ENCODE measurements around the gene TFDP1. TPM values are rescaled to one million over a fixed set of nuclear protein-coding genes. Genes with fewer than 3 reads are reported as not detected.
A peak's percentile ranks its signal among the peaks of the same experiment; 100 is the strongest.

TFDP1 gene
- total and polyA plus RNA-seq, 2 of the 4 experiments (the other 2 are of a cell fraction): 59.3 to 97.0 TPM

- 76% methylated on average over 11 of the region's 16 CpGs; no CpG with 5 or more reads in 1 of the 2 experiments for WGBS, 2 experiments (ENCODE audit: extremely low coverage in 2 of 2, insufficient read length in 1 of 2)
- Histone ChIP-seq H2BK20ac (ENCODE audit: low read depth, low read length) (no peak overlapping the region), H2AFZ (replicated peaks; ENCODE audit: low read length, poor library complexity) (no peak overlapping the region), H3K18ac (ENCODE audit: low read depth, low read length) (peak overlapping the region; percentile 74; the same call in 1 of the 2 replicates), H3K4me1 (ENCODE audit: control insufficient read depth, insufficient read depth, low read length) (peaks cover 13% of the 10 kb centered on the region), H3K36me3 (ENCODE audit: control insufficient read depth, insufficient read depth, low read length) (peaks cover 41% of the 10 kb centered on the region), H2BK15ac (ENCODE audit: low read depth, low read length) (no peak overlapping the region), H3K27ac (ENCODE audit: insufficient read depth, low read length) (peak overlapping the region; percentile 57; the same call in 1 of the 2 replicates), H3K27me3 (ENCODE audit: control insufficient read depth, insufficient read depth, low read length) (no peaks in the 10 kb centered on the region), H3K9me1 (ENCODE audit: insufficient read depth, low read length) (peaks cover 20% of the 10 kb centered on the region), H3K4ac (ENCODE audit: low read depth, low read length) (0 out of 2 replicates have a peak overlapping the region, but pooled peaks have one; percentile 43), H3K14ac (replicated peaks; ENCODE audit: low read depth, low read length) (no peak overlapping the region), H3K9ac (ENCODE audit: low read depth, low read length) (no peak overlapping the region), H3K79me1 (ENCODE audit: low read depth in 1 of 2, low read length in 2 of 2) (peaks cover 23 to 86% of the 10 kb centered on the region in 2 experiments), H4K8ac (ENCODE audit: low read depth in 2 of 2, low read length in 2 of 2) (no peak overlapping the region), H2BK120ac (ENCODE audit: low read depth, low read length) (0 out of 2 replicates have a peak overlapping the region, but pooled peaks have one; percentile 4), H2AK5ac (ENCODE audit: low read depth, low read length) (peak overlapping the region; percentile 51; the same call in 1 of the 2 replicates), H4K20me1 (ENCODE audit: insufficient read depth, low read length) (peaks cover 64% of the 10 kb centered on the region), H4K91ac (ENCODE audit: insufficient read depth, low read depth, low read length) (peak overlapping the region; percentile 57; the same call in 1 of the 2 replicates), H2BK5ac (ENCODE audit: low read depth, low read length, poor library complexity, severe bottlenecking) (no peak overlapping the region), H4K5ac (ENCODE audit: low read depth, low read length) (peak overlapping the region; percentile 55; the same call in 1 of the 2 replicates), H2AK9ac (replicated peaks; ENCODE audit: low read depth, low read length, poor library complexity) (no peak overlapping the region), H3K23ac (ENCODE audit: low read depth, low read length) (no peak overlapping the region), H3K56ac (ENCODE audit: extremely low read depth, insufficient read depth, low read length) (no peak overlapping the region; the same call in 1 of the 2 replicates), H3K4me3 (ENCODE audit: insufficient read depth, low read depth, low read length) (no peak overlapping the region), H3K9me3 (ENCODE audit: control insufficient read depth, insufficient read depth, low read length) (no peaks in the 10 kb centered on the region), H3K4me2 (ENCODE audit: low read depth, low read length) (no peak overlapping the region)
- TF ChIP-seq MAZ (IDR thresholded peaks at IDR 0.05; ENCODE audit: borderline replicate concordance, low read depth, low read length) (no peak), ELK1 (IDR thresholded peaks at IDR 0.05; ENCODE audit: borderline replicate concordance, low read depth, low read length) (no peak), RFX5 (IDR thresholded peaks at IDR 0.05; ENCODE audit: low read depth, low read length) (no peak)
- no peak for ATAC-seq (ENCODE audit: low read depth)
- dilution Hi-C loops (cut with HindIII; ENCODE audit: low sequenced_read_pairs, unreplicated experiment): no loop called here
- POLR2A ChIA-PET (ENCODE audit: unreplicated experiment): no interaction called here
- intact Hi-C loops (cut with micrococcal nuclease): no loop called here
- CTCF ChIA-PET: no interaction called here
- DNase-seq: no peak
- in situ Hi-C loops (cut with MboI; ENCODE audit: low sequenced_read_pairs): no loop called here
- BruUV-seq (replicated peaks): no TSS peak
Measured at GRCh38 chr13:113627136-113627535, 42.6 kb downstream of the TFDP1 start.
